ENCODE data around the gene ADARB2. TPM values are rescaled to one million over a fixed set of nuclear protein-coding genes. Genes with fewer than 3 reads are reported as not detected.

Gene ADARB2
- total RNA-seq, 4 donors from 2014 or later: 8.4 to 23.2 (median 19.6) TPM

DNA sequence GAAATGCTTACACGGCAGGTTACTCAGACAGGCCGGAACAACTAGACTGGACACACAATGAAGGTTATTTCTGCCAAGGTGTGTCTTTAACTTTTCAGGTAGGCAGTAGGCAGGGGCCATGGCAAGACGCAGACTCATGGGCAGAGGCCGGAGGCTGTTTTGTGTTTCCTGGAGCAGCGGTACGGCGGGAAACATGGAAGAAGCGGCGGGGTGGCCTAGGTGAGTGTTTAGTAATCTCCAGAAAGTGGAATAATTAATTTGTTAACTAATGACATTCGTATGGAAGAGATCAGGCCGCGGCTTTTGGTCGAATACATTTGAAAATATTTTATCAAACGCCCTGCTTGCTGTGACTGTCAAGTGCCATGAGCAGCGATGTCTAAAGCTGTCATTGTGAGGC lies 403.3 kb downstream of the ADARB2 start:
- Histone ChIP-seq H3K9me3 (no peaks in the 10 kb centered on the region), H3K27ac (no peak overlapping the region), H3K4me3 (no peak overlapping the region), H3K36me3 (no peaks in the 10 kb centered on the region), H3K27me3 (no peaks in the 10 kb centered on the region), H3K4me1 (peaks cover 0 to 6% (median 0%) of the 10 kb centered on the region in 4 donors)
- no peak for DNase-seq (ENCODE audit: low spot score in 2 of 2)
- WGBS, 2 donors: 92% methylated on average over 15 of the region's 15 CpGs
- TF ChIP-seq EP300 (IDR thresholded peaks at IDR 0.05) (no peak), POLR2A (IDR thresholded peaks at IDR 0.05) (no peak)
- TF ChIP-seq, protein P1, sequence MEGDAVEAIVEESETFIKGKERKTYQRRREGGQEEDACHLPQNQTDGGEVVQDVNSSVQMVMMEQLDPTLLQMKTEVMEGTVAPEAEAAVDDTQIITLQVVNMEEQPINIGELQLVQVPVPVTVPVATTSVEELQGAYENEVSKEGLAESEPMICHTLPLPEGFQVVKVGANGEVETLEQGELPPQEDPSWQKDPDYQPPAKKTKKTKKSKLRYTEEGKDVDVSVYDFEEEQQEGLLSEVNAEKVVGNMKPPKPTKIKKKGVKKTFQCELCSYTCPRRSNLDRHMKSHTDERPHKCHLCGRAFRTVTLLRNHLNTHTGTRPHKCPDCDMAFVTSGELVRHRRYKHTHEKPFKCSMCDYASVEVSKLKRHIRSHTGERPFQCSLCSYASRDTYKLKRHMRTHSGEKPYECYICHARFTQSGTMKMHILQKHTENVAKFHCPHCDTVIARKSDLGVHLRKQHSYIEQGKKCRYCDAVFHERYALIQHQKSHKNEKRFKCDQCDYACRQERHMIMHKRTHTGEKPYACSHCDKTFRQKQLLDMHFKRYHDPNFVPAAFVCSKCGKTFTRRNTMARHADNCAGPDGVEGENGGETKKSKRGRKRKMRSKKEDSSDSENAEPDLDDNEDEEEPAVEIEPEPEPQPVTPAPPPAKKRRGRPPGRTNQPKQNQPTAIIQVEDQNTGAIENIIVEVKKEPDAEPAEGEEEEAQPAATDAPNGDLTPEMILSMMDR (IDR thresholded peaks at IDR 0.05): no peak

DNA sequence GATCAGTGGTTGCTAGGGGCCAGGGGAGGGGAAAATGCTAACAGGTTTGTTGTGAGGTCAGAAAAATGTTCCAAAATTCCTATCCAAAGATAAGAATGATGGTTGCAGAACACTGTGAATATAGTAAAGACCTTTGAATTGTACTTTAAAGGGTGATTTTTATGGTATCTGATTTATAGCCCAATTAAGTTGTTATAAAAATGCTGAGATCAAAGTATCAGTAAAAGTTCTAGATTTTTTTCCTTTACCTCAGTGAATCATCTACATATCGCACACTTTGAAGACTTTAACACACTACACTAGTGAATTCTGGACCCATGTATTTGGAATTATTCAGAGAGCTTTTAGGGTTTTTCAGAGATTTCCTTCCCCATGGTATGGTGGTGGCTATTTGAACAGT lies 405.8 kb downstream of the ADARB2 start:
- Histone ChIP-seq H3K9me3 (no peaks in the 10 kb centered on the region), H3K4me1 (peaks cover 0 to 6% (median 0%) of the 10 kb centered on the region in 4 donors), H3K36me3 (no peaks in the 10 kb centered on the region), H3K27ac (no peak overlapping the region), H3K4me3 (no peak overlapping the region), H3K27me3 (no peaks in the 10 kb centered on the region)
- TF ChIP-seq, protein P1 (IDR thresholded peaks at IDR 0.05): no peak
- TF ChIP-seq POLR2A (IDR thresholded peaks at IDR 0.05) (no peak), EP300 (IDR thresholded peaks at IDR 0.05) (no peak)
- no peak for DNase-seq (ENCODE audit: low spot score in 2 of 2)
- WGBS, 2 donors: 94 to 95% methylated on average over 1 of the region's 1 CpG

DNA sequence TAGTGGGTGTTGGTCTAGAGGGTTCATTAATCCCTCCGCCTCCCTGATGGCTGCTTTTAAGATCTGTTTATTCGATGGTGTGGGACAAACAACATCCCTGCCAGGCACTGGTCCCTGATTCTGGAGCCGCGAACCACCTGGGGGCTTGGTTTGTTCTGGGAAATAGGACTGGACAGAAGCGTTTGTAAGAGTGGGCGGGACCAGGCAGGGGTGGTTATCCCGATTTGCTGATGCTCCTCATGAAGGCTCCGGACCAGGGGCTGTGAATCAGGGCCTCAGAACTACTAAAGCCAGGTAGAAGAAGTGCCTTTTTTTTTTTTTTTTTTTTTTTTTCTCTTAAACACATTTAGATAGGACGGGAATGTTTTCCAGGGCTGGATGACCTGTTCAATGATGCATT lies 407.7 kb downstream of the ADARB2 start:
- Histone ChIP-seq H3K4me3 (no peak overlapping the region), H3K27me3 (no peaks in the 10 kb centered on the region), H3K27ac (peak overlapping the region in 1 of 4 donors; percentile 4), H3K9me3 (no peaks in the 10 kb centered on the region), H3K4me1 (peaks cover 0 to 6% (median 0%) of the 10 kb centered on the region in 4 donors), H3K36me3 (no peaks in the 10 kb centered on the region)
- no peak for DNase-seq (ENCODE audit: low spot score in 2 of 2)
- no peak for TF ChIP-seq EP300 (IDR thresholded peaks at IDR 0.05)
- WGBS, 2 donors: 64 to 71% methylated on average over 9 of the region's 9 CpGs

DNA sequence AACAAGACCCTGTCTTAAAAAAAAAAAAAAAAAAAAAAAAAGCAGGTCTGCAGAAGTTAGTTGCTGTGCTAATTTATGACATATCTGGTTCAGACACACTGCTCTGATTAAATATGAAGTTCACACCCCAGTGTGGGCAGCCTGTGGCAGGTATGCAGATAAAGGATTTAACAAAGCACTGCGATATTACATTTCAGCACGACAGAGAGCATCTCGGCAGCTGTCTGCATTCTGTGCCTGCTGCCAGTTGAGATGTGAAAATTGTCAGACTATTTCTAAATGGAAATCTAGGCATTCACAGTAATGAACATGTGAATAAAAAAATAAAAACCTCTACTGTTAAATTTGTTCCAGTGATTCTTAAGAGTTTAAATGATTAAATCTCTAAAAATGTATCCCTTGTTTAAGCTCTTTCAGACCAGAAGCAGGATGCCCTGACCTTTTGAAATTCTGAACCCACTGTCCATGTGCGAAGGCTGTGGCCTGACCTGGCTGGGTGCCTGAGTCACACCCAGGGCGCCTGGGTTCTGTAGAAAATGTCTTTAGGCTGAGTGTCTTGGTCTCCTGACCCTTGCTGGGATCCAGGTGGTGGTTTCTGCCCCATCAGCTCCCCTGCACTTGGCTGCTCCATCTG lies 408.2 kb downstream of the ADARB2 start:
- Histone ChIP-seq H3K9me3 (no peaks in the 10 kb centered on the region), H3K27ac (peak overlapping the region in 1 of 4 donors; percentile 4), H3K4me3 (no peak overlapping the region), H3K36me3 (no peaks in the 10 kb centered on the region), H3K4me1 (peaks cover 0 to 6% (median 0%) of the 10 kb centered on the region in 4 donors), H3K27me3 (no peaks in the 10 kb centered on the region)
- no peak for DNase-seq (ENCODE audit: low spot score in 2 of 2)
- TF ChIP-seq EP300 (IDR thresholded peaks at IDR 0.05): peak in 1 of 2 donors; percentile 6
- TF ChIP-seq, protein P1 (IDR thresholded peaks at IDR 0.05): no peak
- 31 to 40% methylated on average over 5 of the region's 5 CpGs for WGBS, 2 donors

DNA sequence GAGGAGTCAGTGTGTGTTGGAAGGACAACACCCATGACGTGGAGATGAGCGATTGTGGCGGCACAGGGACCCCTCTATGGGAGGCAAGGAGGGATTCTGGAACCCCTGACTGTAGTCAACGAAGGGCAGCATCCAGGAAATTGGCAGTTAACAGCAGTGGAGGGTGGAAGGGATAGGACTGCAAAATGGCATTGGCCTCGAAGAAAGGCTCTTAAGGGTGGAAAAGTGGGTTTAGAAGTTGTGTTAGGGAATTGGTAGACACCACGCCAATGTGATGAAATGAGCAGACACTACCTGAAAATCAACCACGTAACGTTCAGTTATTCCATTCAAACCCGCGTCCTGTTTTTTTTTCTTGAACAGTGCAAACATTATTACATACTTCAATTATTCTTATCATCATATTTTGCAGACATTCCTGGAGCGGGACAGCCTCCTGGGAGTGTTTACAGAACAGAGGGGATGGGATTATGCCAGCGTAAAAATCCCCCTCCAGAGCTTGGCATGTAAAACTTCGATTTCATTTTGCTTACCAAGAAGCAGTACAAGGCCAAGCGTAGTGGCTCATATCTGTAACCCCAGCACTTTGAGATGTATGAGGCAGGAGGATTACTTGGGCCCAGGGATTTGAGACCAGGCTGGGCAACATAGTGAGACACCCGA lies 409.0 kb downstream of the ADARB2 start:
- TF ChIP-seq, protein P1 (IDR thresholded peaks at IDR 0.05): no peak
- TF ChIP-seq EP300 (IDR thresholded peaks at IDR 0.05): no peak
- no peak for TF ChIP-seq POLR2A (IDR thresholded peaks at IDR 0.05)
- no peak overlapping the region for H3K27ac ChIP-seq

More for the DNA sequence above, 409.0 kb downstream of the ADARB2 start:
- Histone ChIP-seq H3K4me1 (peaks cover 0 to 6% (median 0%) of the 10 kb centered on the region in 4 donors), H3K27me3 (no peaks in the 10 kb centered on the region), H3K9me3 (no peaks in the 10 kb centered on the region), H3K4me3 (no peak overlapping the region), H3K36me3 (no peaks in the 10 kb centered on the region)
- 78 to 79% methylated on average over 15 of the region's 15 CpGs for WGBS, 2 donors
- no peak for DNase-seq (ENCODE audit: low spot score in 2 of 2)
